K562 (cell line): Measurements from ENCODE around the gene FOXI1. TPM values are rescaled to one million over a fixed set of nuclear protein-coding genes. Genes with fewer than 3 reads are reported as not detected.

Experiments used
- ATAC-seq: fragments of 200-7000 bp; cut with Tn5 transposase; 3 replicates; pipeline ENCODE4 v1.9.1; 2020; ENCODE audit warnings: moderate library complexity
- BruUV-seq: library from RNA; stranded (reverse); fragments of 400-500 nt; replicated peaks from 2 replicates; lab custom pipeline; 2021; lab: Mats Ljungman, UMichigan
- CTCF ChIA-PET: fragments of 300-600 bp; formaldehyde crosslinking; extraction: SDS; loops from one replicate; lab custom pipeline; 2021; ENCODE audit warnings: low intra/inter-chr PET ratio; lab: Yijun Ruan, JAX
- POLR2A ChIA-PET: fragments of 300-600, 350-650 bp; sonication (Branson Sonifier 250); formaldehyde crosslinking; extraction: SDS; loops from one replicate; lab custom pipeline; 2021; ENCODE audit warnings: antibody characterized with exemption, inconsistent platforms; lab: Yijun Ruan, JAX
- DNase-seq, 4 experiments: peaks; one replicate each; pipeline versions ENCODE4 v3.0.0 to v3.0.0-alpha.2; 2011 to 2018; ENCODE audit warnings: low spot score in 3 of 4, mixed read lengths in 3 of 4; ENCODE audit errors: extremely low read depth in 1 of 4
- FAIRE-seq: peaks from 2 replicates; lab custom pipeline; 2011; peaks lifted over from hg19 to GRCh38; lab: Jason Lieb, UNC
- H2AFZ ChIP-seq: 2 replicates; pipeline ENCODE4 v1.6.0; 2011; ENCODE audit warnings: low read depth, low read length, control low read depth, inconsistent platforms
- H3K27ac ChIP-seq: fragments of 200-600 bp; 3 replicates; pipeline ENCODE4 v1.8.0; 2011; ENCODE audit warnings: low read depth, mild to moderate bottlenecking, control low read depth, inconsistent platforms, low read length, moderate library complexity, mixed read lengths; ENCODE audit errors: extremely low read depth
- H3K27me3 ChIP-seq, 2 experiments: fragments of 300-600 bp in 1 of 2; 2 replicates in 1 of 2; 3 replicates in 1 of 2; pipeline versions ENCODE4 v1.6.0 to v1.8.0; 2011; ENCODE audit warnings: inconsistent platforms in 2 of 2, low read length in 2 of 2, mild to moderate bottlenecking in 1 of 2, mixed read lengths in 1 of 2, moderate library complexity in 1 of 2; ENCODE audit not compliant: control insufficient read depth in 2 of 2, insufficient read depth in 2 of 2
- H3K36me3 ChIP-seq: fragments of 300-600 bp; 3 replicates; pipeline ENCODE4 v1.8.0; 2011; ENCODE audit warnings: mild to moderate bottlenecking, low read length, inconsistent platforms; ENCODE audit not compliant: control insufficient read depth, insufficient read depth
- H3K4me1 ChIP-seq, 2 experiments: fragments of 200-600 bp in 1 of 2; replicated peaks in 1 of 2; 2 replicates in 1 of 2; 3 replicates in 1 of 2; pipeline versions ENCODE4 v1.5.1 to v1.8.0; 2011; ENCODE audit warnings: inconsistent platforms in 2 of 2, low read length in 2 of 2, mild to moderate bottlenecking in 1 of 2, mixed read lengths in 1 of 2, moderate library complexity in 1 of 2; ENCODE audit not compliant: control insufficient read depth in 2 of 2, insufficient read depth in 2 of 2
- H3K4me2 ChIP-seq: 2 replicates; pipeline ENCODE4 v1.6.1; 2011; ENCODE audit warnings: low read length, control low read depth, inconsistent platforms, mixed read lengths; ENCODE audit not compliant: insufficient read depth
- H3K4me3 ChIP-seq: fragments of 200-600 bp; sonication (generic), shearing (Covaris generic); 2 replicates; pipeline ENCODE4 v1.5.1; 2016; ENCODE audit warnings: control low read depth, inconsistent platforms
- H3K79me2 ChIP-seq: fragments of 200-600 bp; 3 replicates; pipeline ENCODE4 v1.8.0; 2011; ENCODE audit warnings: low read length, inconsistent platforms; ENCODE audit not compliant: control insufficient read depth, insufficient read depth
- H3K9ac ChIP-seq, 2 experiments: 2 replicates each; pipeline versions ENCODE4 v1.6.0 to v1.6.1; 2011; ENCODE audit warnings: low read depth in 2 of 2, low read length in 2 of 2, control low read depth in 1 of 2, inconsistent platforms in 1 of 2, mild to moderate bottlenecking in 1 of 2, mixed read lengths in 1 of 2; ENCODE audit not compliant: insufficient read depth in 1 of 2
- H3K9me1 ChIP-seq: one replicate; pipeline ENCODE4 v1.6.0; 2011; ENCODE audit warnings: inconsistent platforms, mild to moderate bottlenecking, low read length, moderate library complexity; ENCODE audit not compliant: control insufficient read depth, insufficient read depth
- H3K9me3 ChIP-seq: replicated peaks from 2 replicates; pipeline ENCODE4 v1.5.1; 2011; ENCODE audit warnings: low read depth, low read length, inconsistent platforms; ENCODE audit not compliant: control insufficient read depth, insufficient read depth
- H4K20me1 ChIP-seq: replicated peaks from 2 replicates; pipeline ENCODE4 v1.6.1; 2011; ENCODE audit warnings: low read length, inconsistent platforms, mixed read lengths; ENCODE audit not compliant: control insufficient read depth, insufficient read depth
- E2F4 ChIP-seq: sonication (generic); formaldehyde crosslinking; IDR thresholded peaks from 2 replicates; pipeline ENCODE4 v1.8.0; 2022; ENCODE audit warnings: mild to moderate bottlenecking, low read depth, missing genetic modification reagents
- NEUROD1 ChIP-seq: fragments of 150-350 bp; IDR thresholded peaks from 2 replicates; pipeline ENCODE4 v1.6.1; 2014; ENCODE audit warnings: borderline replicate concordance, low read length, low read depth; ENCODE audit not compliant: partially characterized antibody
- NR0B1 ChIP-seq: fragments of 450-650 bp; IDR thresholded peaks from one replicate; pipeline ENCODE4 v1.6.1; 2018; ENCODE audit warnings: mild to moderate bottlenecking, moderate library complexity; ENCODE audit not compliant: partially characterized antibody
- THRAP3 ChIP-seq: fragments of 450-650 bp; IDR thresholded peaks from 2 replicates; pipeline ENCODE4 v1.6.1; 2016; ENCODE audit warnings: mild to moderate bottlenecking, inconsistent platforms, borderline replicate concordance
- WGBS: fragments of 100-300 bp; shearing (Covaris generic); methylation state at CpG from one replicate; pipeline ENCODE4 v1.1.6; 2016; ENCODE audit warnings: low coverage, mixed read lengths; ENCODE audit not compliant: insufficient coverage; ENCODE audit errors: missing lambda C conversion rate; 5-methylcytosine and 5-hydroxymethylcytosine counted together
- in situ Hi-C: fragments of 300-500 bp; cut with MboI; formaldehyde crosslinking; loops from 4 replicates; pipeline ENCODE4 v1.15.0; 2018; ENCODE audit warnings: inconsistent platforms, mixed read lengths
- intact Hi-C: fragments of 100-400 bp; cut with micrococcal nuclease; formaldehyde crosslinking; loops from 2 replicates; pipeline ENCODE4 v1.14.2; 2022
- polyA plus RNA-seq, 8 experiments: library from polyadenylated mRNA; depleted of rRNA in 4 of 8; stranded (reverse) in 5 of 8; unstranded in 3 of 8; fragments of >200 nt; fragmentation: Nextera tagmentation in 2 of 8; fragmentation: Illumina TruSeq in 1 of 8; extraction: Ambion mirVana in 2 of 8; extraction: Trizol in 1 of 8; gene quantifications; 2 replicates each; pipeline versions ENCODE4 v1.2.1 to v1.2.3, GENCODE V29; 2011 to 2014; ENCODE audit warnings: inconsistent platforms in 1 of 8, missing spikeins in 1 of 8
- total RNA-seq, 7 experiments: library from RNA; depleted of rRNA in 6 of 7; stranded (reverse); fragments of >200 nt in 6 of 7; fragmentation: Illumina TruSeq in 2 of 7; extraction: Trizol in 2 of 7; gene quantifications; 2 replicates each; pipeline versions ENCODE4 v1.2.1 to v1.2.3, GENCODE V29; 2011 to 2021; ENCODE audit warnings: low replicate concordance in 1 of 7

Gene FOXI1
- total and polyA plus RNA-seq, 9 of the 15 experiments (the other 6 are each of a cell fraction or from before 2014, with no cell fraction given) = not detected

GRCh38 chr5:170126626-170127025 lies 20.9 kb downstream of the FOXI1 start (continued):
- TF ChIP-seq NR0B1 = no peak
- TF ChIP-seq, all 486 proteins: peak for 0

GRCh38 chr5:170131235-170131634 lies 25.5 kb downstream of the FOXI1 start:
- no peak overlapping the region for H3K4me2 ChIP-seq
- no peak overlapping the region for H3K9ac ChIP-seq
- ATAC-seq = no peak
- no peak overlapping the region for H2AFZ ChIP-seq
- H3K27ac ChIP-seq = no peak overlapping the region
- POLR2A ChIA-PET = no interaction called here
- in situ Hi-C loops (no loop called here), intact Hi-C loops (no loop called here)
- CTCF ChIA-PET = no interaction called here
- H3K9me3 ChIP-seq = no peaks in the 10 kb centered on the region
- no peaks in the 10 kb centered on the region for H3K4me1 ChIP-seq
- H3K36me3 ChIP-seq = no peaks in the 10 kb centered on the region
- no peaks in the 10 kb centered on the region for H4K20me1 ChIP-seq
- no peaks in the 10 kb centered on the region for H3K27me3 ChIP-seq
- no peak for FAIRE-seq
- no peaks in the 10 kb centered on the region for H3K9me1 ChIP-seq
- BruUV-seq = no TSS peak
- no peak overlapping the region for H3K4me3 ChIP-seq
- no peak for DNase-seq
- TF ChIP-seq E2F4 (CRISPR knock-in tag) (no peak), THRAP3 (no peak), NEUROD1 (no peak)
- H3K79me2 ChIP-seq = no peaks in the 10 kb centered on the region
- 0% methylated on average over 3 of the region's 3 CpGs for whole genome bisulfite sequencing
